K562 (cell line): ENCODE measurements around the gene KMT5B. TPM values are rescaled to one million over a fixed set of nuclear protein-coding genes. Genes with fewer than 3 reads are reported as not detected.

Source experiments
- BCOR ChIP-seq: fragments of 450-650 bp; IDR thresholded peaks from 2 replicates; pipeline ENCODE4 v1.6.1; 2016
- CHD1 ChIP-seq: fragments of 200-600 bp; sonication (generic); IDR thresholded peaks from one replicate; pipeline ENCODE4 v1.6.1; 2012; ENCODE audit warnings: mild to moderate bottlenecking, moderate library complexity, low read length, inconsistent platforms
- CXXC5 ChIP-seq: fragments of 250-450 bp; sonication (Bioruptor Pico); IDR thresholded peaks from 2 replicates; pipeline ENCODE4 v1.8.0; 2022; ENCODE audit warnings: inconsistent platforms, mild to moderate bottlenecking, moderate library complexity
- DPF2 ChIP-seq: fragments of 450-650 bp; IDR thresholded peaks from 2 replicates; pipeline ENCODE4 v1.6.1; 2016
- FOXM1 ChIP-seq, 2 experiments: fragments of 450-650 bp in 1 of 2; sonication (generic) in 1 of 2; formaldehyde crosslinking in 1 of 2; IDR thresholded peaks; 2 replicates each; pipeline versions ENCODE4 v1.6.1 to v1.9.0; 2017 to 2022; ENCODE audit warnings: low read depth in 2 of 2, mild to moderate bottlenecking in 2 of 2, missing genetic modification reagents in 1 of 2, moderate library complexity in 1 of 2
- GATAD2A ChIP-seq: fragments of 450-650 bp; IDR thresholded peaks from 2 replicates; pipeline ENCODE4 v1.6.1; 2017
- HDAC1 ChIP-seq, 2 experiments: fragments of 450-650 bp; IDR thresholded peaks; 2 replicates each; pipeline ENCODE4 v1.6.1; 2016 to 2017; ENCODE audit warnings: inconsistent platforms in 1 of 2, mild to moderate bottlenecking in 1 of 2, moderate library complexity in 1 of 2
- L3MBTL2 ChIP-seq: fragments of 450-650 bp; IDR thresholded peaks from 2 replicates; pipeline ENCODE4 v1.6.1; 2016; ENCODE audit warnings: mild to moderate bottlenecking, moderate library complexity
- MECOM ChIP-seq: fragments of 250-450 bp; sonication (Bioruptor Pico); IDR thresholded peaks from 2 replicates; pipeline ENCODE4 v1.8.0; 2022; ENCODE audit warnings: inconsistent platforms
- MEIS2 ChIP-seq: fragments of 450-650 bp; IDR thresholded peaks from 2 replicates; pipeline ENCODE4 v1.6.1; 2014; ENCODE audit warnings: mild to moderate bottlenecking; ENCODE audit not compliant: partially characterized antibody
- NCOR1 ChIP-seq: fragments of 450-650 bp; IDR thresholded peaks from 2 replicates; pipeline ENCODE4 v1.6.1; 2016; ENCODE audit warnings: mild to moderate bottlenecking, moderate library complexity
- NFRKB ChIP-seq: fragments of 450-650 bp; IDR thresholded peaks from 2 replicates; pipeline ENCODE4 v1.6.1; 2016; ENCODE audit warnings: low read depth
- NFYB ChIP-seq: IDR thresholded peaks from 2 replicates; pipeline ENCODE4 v1.6.1; 2011; ENCODE audit warnings: mild to moderate bottlenecking, moderate library complexity; ENCODE audit not compliant: insufficient read length; ENCODE audit errors: extremely low read depth
- SIN3B ChIP-seq: fragments of 450-650 bp; IDR thresholded peaks from 2 replicates; pipeline ENCODE4 v1.6.1; 2017; ENCODE audit warnings: low read depth, mild to moderate bottlenecking, moderate library complexity
- SIRT6 ChIP-seq: IDR thresholded peaks from one replicate; pipeline ENCODE4 v1.6.1; 2012; ENCODE audit warnings: low read depth, mild to moderate bottlenecking, control low read depth, inconsistent platforms, low read length, moderate library complexity
- SMARCC2 ChIP-seq: fragments of 450-650 bp; IDR thresholded peaks from 2 replicates; pipeline ENCODE4 v1.6.1; 2017; ENCODE audit warnings: antibody characterized with exemption, moderate library complexity, mild to moderate bottlenecking, low read depth
- SUPT5H ChIP-seq: fragments of 450-650 bp; IDR thresholded peaks from 2 replicates; pipeline ENCODE4 v1.6.1; 2016
- ZC3H8 ChIP-seq: fragments of 450-650 bp; IDR thresholded peaks from 2 replicates; pipeline ENCODE4 v1.6.1; 2017
- ZNF695 ChIP-seq: fragments of 450-650 bp; formaldehyde crosslinking; IDR thresholded peaks from 2 replicates; pipeline ENCODE4 v1.4.0; 2020; ENCODE audit warnings: mild to moderate bottlenecking, moderate library complexity
- ZNF696 ChIP-seq: fragments of 250-450 bp; sonication (Bioruptor Pico); conservative IDR thresholded peaks from 2 replicates; pipeline ENCODE4 v1.4.0; 2020; ENCODE audit warnings: mild to moderate bottlenecking, moderate library complexity
- ZNF79 ChIP-seq: fragments of 250-450 bp; sonication (Bioruptor Pico); IDR thresholded peaks from 2 replicates; pipeline ENCODE4 v1.4.0; 2020; ENCODE audit warnings: low read depth, mild to moderate bottlenecking, moderate library complexity
- polyA plus RNA-seq, 8 experiments: library from polyadenylated mRNA; depleted of rRNA in 4 of 8; stranded (reverse) in 5 of 8; unstranded in 3 of 8; fragments of >200 nt; fragmentation: Nextera tagmentation in 2 of 8; fragmentation: Illumina TruSeq in 1 of 8; extraction: Ambion mirVana in 2 of 8; extraction: Trizol in 1 of 8; gene quantifications; 2 replicates each; pipeline versions ENCODE4 v1.2.1 to v1.2.3, GENCODE V29; 2011 to 2014; ENCODE audit warnings: inconsistent platforms in 1 of 8, missing spikeins in 1 of 8
- total RNA-seq, 7 experiments: library from RNA; depleted of rRNA in 6 of 7; stranded (reverse); fragments of >200 nt in 6 of 7; fragmentation: Illumina TruSeq in 2 of 7; extraction: Trizol in 2 of 7; gene quantifications; 2 replicates each; pipeline versions ENCODE4 v1.2.1 to v1.2.3, GENCODE V29; 2011 to 2021; ENCODE audit warnings: low replicate concordance in 1 of 7
- TF ChIP-seq, protein P1 (sequence below): fragments of 250-450 bp; sonication (Bioruptor Pico); IDR thresholded peaks from 2 replicates; pipeline ENCODE4 v1.4.0; 2020; ENCODE audit warnings: borderline replicate concordance
- TF ChIP-seq, protein P2 (sequence below): IDR thresholded peaks from 2 replicates; pipeline ENCODE4 v1.6.1; 2011; ENCODE audit warnings: borderline replicate concordance, low read depth, mild to moderate bottlenecking, moderate library complexity, low read length; ENCODE audit not compliant: insufficient read depth, poor library complexity, severe bottlenecking
- TF ChIP-seq, protein P3 (sequence below): fragments of 250-450 bp; sonication (Bioruptor Pico); IDR thresholded peaks from 2 replicates; pipeline ENCODE4 v1.8.0; 2021; ENCODE audit warnings: borderline replicate concordance, mild to moderate bottlenecking, moderate library complexity; ENCODE audit not compliant: poor library complexity, severe bottlenecking
- TF ChIP-seq, protein P4 (sequence below): fragments of 450-650 bp; formaldehyde crosslinking; IDR thresholded peaks from 2 replicates; pipeline ENCODE4 v1.4.0; 2020; ENCODE audit warnings: mild to moderate bottlenecking

The KMT5B gene
- total and polyA plus RNA-seq, 9 of the 15 experiments (the other 6 are each of a cell fraction or from before 2014, with no cell fraction given) = 7.3 to 27.3 (median 20.9) TPM

DNA sequence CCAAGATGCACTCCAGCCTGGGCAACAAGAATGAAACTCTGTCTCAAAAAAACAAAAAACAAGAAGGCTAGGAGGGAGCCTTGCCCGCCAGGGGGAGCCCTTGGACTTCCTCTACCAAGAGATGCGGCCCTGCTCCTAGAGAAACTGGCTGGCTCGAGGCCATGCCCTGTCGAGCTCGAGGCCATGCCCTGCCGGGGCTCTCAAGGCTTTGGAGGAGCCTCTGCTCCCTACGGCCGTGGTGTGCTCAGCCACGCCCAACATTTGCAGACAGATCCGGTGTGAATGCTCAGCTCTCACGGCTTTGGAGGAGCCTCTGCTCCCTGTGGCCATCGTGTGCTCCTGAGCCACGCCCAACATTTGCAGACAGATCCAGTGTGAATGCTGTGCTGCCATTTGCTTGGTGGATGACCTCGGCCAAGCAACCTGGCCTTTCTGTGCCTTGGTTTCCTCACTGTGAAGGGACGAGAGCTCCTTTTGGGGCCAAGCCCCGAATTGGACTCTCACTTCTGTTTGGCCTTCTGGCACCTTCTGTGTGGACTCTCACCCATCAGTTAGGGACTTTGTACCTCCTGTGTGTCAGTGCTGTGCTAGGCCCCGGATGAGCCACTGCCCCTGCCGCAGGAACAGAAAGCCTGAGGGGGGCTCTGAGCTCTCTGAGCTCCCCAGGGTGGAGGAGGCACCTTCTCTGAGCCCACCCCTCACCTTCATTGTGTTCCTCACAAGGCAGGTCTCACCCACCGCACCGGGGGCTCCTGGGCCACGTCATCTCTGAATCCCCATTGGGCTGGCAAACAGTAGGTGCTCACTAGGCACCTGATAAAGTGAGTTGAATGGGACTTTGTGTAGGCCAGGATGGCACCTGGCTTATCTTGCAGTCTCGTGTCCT, 44.6 kb upstream of the KMT5B start (continued):
- TF ChIP-seq SMARCC2 (no peak), NFRKB (no peak), CXXC5 (peak; percentile 74), CHD1 (no peak), MEIS2 (no peak), ZNF696 (CRISPR knock-in tag) (no peak), SIRT6 (no peak), GATAD2A (no peak), NCOR1 (no peak), L3MBTL2 (peak; percentile 99), BCOR (no peak), SUPT5H (no peak), MECOM (CRISPR knock-in tag) (no peak), ZNF79 (CRISPR knock-in tag) (0 out of 2 replicates have a peak, but pooled peaks have one; percentile 63), DPF2 (no peak), FOXM1 (IDR thresholded peaks at IDR 0.05; ENCODE audit: low read depth) (no peak), FOXM1 (CRISPR knock-in tag; IDR thresholded peaks at IDR 0.05; ENCODE audit: low read depth) (no peak), ZNF695 (0 out of 2 replicates have a peak, but pooled peaks have one; percentile 29), ZC3H8 (no peak), NFYB (no peak), SIN3B (no peak), HDAC1 (IDR thresholded peaks at IDR 0.05) (peak in 1 of 2 experiments; percentile 44; a peak in 1 of 4 replicates)
- TF ChIP-seq, protein P1, sequence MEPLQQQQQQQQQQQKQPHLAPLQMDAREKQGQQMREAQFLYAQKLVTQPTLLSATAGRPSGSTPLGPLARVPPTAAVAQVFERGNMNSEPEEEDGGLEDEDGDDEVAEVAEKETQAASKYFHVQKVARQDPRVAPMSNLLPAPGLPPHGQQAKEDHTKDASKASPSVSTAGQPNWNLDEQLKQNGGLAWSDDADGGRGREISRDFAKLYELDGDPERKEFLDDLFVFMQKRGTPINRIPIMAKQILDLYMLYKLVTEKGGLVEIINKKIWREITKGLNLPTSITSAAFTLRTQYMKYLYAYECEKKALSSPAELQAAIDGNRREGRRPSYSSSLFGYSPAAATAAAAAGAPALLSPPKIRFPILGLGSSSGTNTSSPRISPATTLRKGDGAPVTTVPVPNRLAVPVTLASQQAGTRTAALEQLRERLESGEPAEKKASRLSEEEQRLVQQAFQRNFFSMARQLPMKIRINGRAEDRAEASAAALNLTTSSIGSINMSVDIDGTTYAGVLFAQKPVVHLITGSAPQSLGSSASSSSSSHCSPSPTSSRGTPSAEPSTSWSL (CRISPR knock-in tag) = no peak; the same call in 1 of the 2 replicates
- TF ChIP-seq, protein P2, sequence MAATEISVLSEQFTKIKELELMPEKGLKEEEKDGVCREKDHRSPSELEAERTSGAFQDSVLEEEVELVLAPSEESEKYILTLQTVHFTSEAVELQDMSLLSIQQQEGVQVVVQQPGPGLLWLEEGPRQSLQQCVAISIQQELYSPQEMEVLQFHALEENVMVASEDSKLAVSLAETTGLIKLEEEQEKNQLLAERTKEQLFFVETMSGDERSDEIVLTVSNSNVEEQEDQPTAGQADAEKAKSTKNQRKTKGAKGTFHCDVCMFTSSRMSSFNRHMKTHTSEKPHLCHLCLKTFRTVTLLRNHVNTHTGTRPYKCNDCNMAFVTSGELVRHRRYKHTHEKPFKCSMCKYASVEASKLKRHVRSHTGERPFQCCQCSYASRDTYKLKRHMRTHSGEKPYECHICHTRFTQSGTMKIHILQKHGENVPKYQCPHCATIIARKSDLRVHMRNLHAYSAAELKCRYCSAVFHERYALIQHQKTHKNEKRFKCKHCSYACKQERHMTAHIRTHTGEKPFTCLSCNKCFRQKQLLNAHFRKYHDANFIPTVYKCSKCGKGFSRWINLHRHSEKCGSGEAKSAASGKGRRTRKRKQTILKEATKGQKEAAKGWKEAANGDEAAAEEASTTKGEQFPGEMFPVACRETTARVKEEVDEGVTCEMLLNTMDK = peak; percentile 37
- TF ChIP-seq, protein P3, sequence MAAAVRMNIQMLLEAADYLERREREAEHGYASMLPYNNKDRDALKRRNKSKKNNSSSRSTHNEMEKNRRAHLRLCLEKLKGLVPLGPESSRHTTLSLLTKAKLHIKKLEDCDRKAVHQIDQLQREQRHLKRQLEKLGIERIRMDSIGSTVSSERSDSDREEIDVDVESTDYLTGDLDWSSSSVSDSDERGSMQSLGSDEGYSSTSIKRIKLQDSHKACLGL (CRISPR knock-in tag) = no peak
- TF ChIP-seq, protein P4, sequence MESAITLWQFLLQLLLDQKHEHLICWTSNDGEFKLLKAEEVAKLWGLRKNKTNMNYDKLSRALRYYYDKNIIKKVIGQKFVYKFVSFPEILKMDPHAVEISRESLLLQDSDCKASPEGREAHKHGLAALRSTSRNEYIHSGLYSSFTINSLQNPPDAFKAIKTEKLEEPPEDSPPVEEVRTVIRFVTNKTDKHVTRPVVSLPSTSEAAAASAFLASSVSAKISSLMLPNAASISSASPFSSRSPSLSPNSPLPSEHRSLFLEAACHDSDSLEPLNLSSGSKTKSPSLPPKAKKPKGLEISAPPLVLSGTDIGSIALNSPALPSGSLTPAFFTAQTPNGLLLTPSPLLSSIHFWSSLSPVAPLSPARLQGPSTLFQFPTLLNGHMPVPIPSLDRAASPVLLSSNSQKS (CRISPR knock-in tag) = no peak
